PC-3 (cell line): ENCODE results near the gene CTNNA3. TPM values are rescaled to one million over a fixed set of nuclear protein-coding genes. Genes with fewer than 3 reads are reported as not detected.

Experiments
- ATAC-seq: fragments of 200-7000 bp; cut with Tn5 transposase; 2 replicates; pipeline ENCODE4 v1.9.1; 2020; ENCODE audit warnings: mild to moderate bottlenecking, moderate library complexity
- BruUV-seq: library from RNA; stranded (reverse); fragments of 400-500 nt; replicated peaks from 2 replicates; lab custom pipeline; 2021; lab: Mats Ljungman, UMichigan
- CTCF ChIA-PET: fragments of 300-600 bp; sonication (Branson Sonifier 250); formaldehyde crosslinking; loops from one replicate; lab custom pipeline; 2022; ENCODE audit warnings: antibody characterized with exemption; lab: Charles Lee
- POLR2A ChIA-PET: fragments of 300-600 bp; sonication (Branson Sonifier 250); formaldehyde crosslinking; loops from one replicate; lab custom pipeline; 2022; ENCODE audit warnings: antibody characterized with exemption; ENCODE audit not compliant: unreplicated experiment; lab: Charles Lee
- DNase-seq: peaks from one replicate; pipeline ENCODE4 v3.0.0-alpha.2; 2015
- H2AFZ ChIP-seq: fragments of 300-600 bp; sonication (generic); 2 replicates; pipeline ENCODE4 v1.6.0; 2016; ENCODE audit warnings: antibody characterized with exemption, low read length
- H3F3A ChIP-seq: fragments of 300-600 bp; sonication (generic); one replicate; pipeline ENCODE4 v1.6.0; 2017; ENCODE audit warnings: antibody characterized with exemption, low read length, control low read depth, mild to moderate bottlenecking; ENCODE audit not compliant: unreplicated experiment
- H3K27ac ChIP-seq: fragments of 300-600 bp; sonication (generic); 2 replicates; pipeline ENCODE4 v1.5.1; 2016; ENCODE audit warnings: mild to moderate bottlenecking, low read length
- H3K27me3 ChIP-seq: fragments of 300-600 bp; sonication (generic); 2 replicates; pipeline ENCODE4 v1.6.1; 2016; ENCODE audit warnings: low read length, mixed read lengths
- H3K36me3 ChIP-seq: fragments of 300-600 bp; sonication (generic); 2 replicates; pipeline ENCODE4 v1.6.1; 2016; ENCODE audit warnings: low read depth, mixed run types, low read length, mixed read lengths
- H3K4me1 ChIP-seq: fragments of 300-600 bp; sonication (generic); 2 replicates; pipeline ENCODE4 v1.5.1; 2016; ENCODE audit warnings: low read length; ENCODE audit not compliant: insufficient read depth
- H3K4me2 ChIP-seq: fragments of 300-600 bp; sonication (generic); 2 replicates; pipeline ENCODE4 v1.6.0; 2016; ENCODE audit warnings: low read length
- H3K4me3 ChIP-seq: fragments of 300-600 bp; sonication (generic); 2 replicates; pipeline ENCODE4 v1.5.1; 2016; ENCODE audit warnings: mild to moderate bottlenecking, low read length, mixed read lengths
- H3K79me2 ChIP-seq: fragments of 300-600 bp; sonication (generic); 2 replicates; pipeline ENCODE4 v1.6.1; 2017; ENCODE audit warnings: low read length, mixed read lengths
- H3K9ac ChIP-seq: fragments of 300-600 bp; sonication (generic); 2 replicates; pipeline ENCODE4 v1.6.0; 2016; ENCODE audit warnings: mild to moderate bottlenecking, low read length
- H3K9me2 ChIP-seq: fragments of 300-600 bp; sonication (generic); replicated peaks from 2 replicates; pipeline ENCODE4 v1.6.1; 2016; ENCODE audit warnings: mixed run types, low read length, mixed read lengths
- H3K9me3 ChIP-seq: fragments of 300-600 bp; sonication (generic); 2 replicates; pipeline ENCODE4 v1.6.1; 2016; ENCODE audit warnings: low read length, mixed read lengths
- H4K20me1 ChIP-seq: fragments of 300-600 bp; sonication (generic); 2 replicates; pipeline ENCODE4 v1.6.1; 2016; ENCODE audit warnings: low read length, mixed read lengths
- CTCF ChIP-seq: fragments of 300-600 bp; sonication (generic); conservative IDR thresholded peaks from 2 replicates; pipeline ENCODE4 v1.5.1; 2017; ENCODE audit warnings: antibody characterized with exemption, low read depth, mild to moderate bottlenecking, low read length
- EZH2 ChIP-seq: fragments of 300-600 bp; sonication (generic); IDR thresholded peaks from one replicate; pipeline ENCODE4 v1.6.1; 2017; ENCODE audit warnings: antibody characterized with exemption, mild to moderate bottlenecking, low read length; ENCODE audit not compliant: unreplicated experiment
- EZH2phosphoT487 ChIP-seq: fragments of 300-600 bp; sonication (generic); IDR thresholded peaks from 2 replicates; pipeline ENCODE4 v1.6.1; 2018; ENCODE audit warnings: mild to moderate bottlenecking, antibody characterized with exemption, low read length, borderline replicate concordance
- intact Hi-C: fragments of 100-400 bp; cut with micrococcal nuclease; formaldehyde crosslinking; loops from 2 replicates; pipeline ENCODE4 v1.9.0; 2023
- total RNA-seq: library from RNA; depleted of rRNA; stranded (reverse); fragments of >200 nt; gene quantifications from 2 replicates; pipeline ENCODE4 v1.2.3, GENCODE V29; 2014

CTNNA3 gene
- total RNA-seq, 1 experiment from 2014 or later: 1.9 TPM

- no peaks in the 10 kb centered on the region for H3K36me3 ChIP-seq
- H3K79me2 ChIP-seq: no peaks in the 10 kb centered on the region
- CTCF ChIA-PET: no interaction called here
- no peak for TF ChIP-seq EZH2phosphoT487
- TF ChIP-seq EZH2: no peak
- no peak for TF ChIP-seq CTCF
- H2AFZ ChIP-seq: no peak overlapping the region
- no TSS peak for BruUV-seq
- H3K4me1 ChIP-seq: peaks cover 31% of the 10 kb centered on the region
- H4K20me1 ChIP-seq: no peaks in the 10 kb centered on the region
- no peak overlapping the region for H3K27ac ChIP-seq
- ATAC-seq (no peak), DNase-seq (no peak)
- H3K9me3 ChIP-seq: no peaks in the 10 kb centered on the region
- H3K27me3 ChIP-seq: no peaks in the 10 kb centered on the region
- H3F3A ChIP-seq: peaks cover 21% of the 10 kb centered on the region
- intact Hi-C loops: no loop called here
- POLR2A ChIA-PET: no interaction called here
- H3K9me2 ChIP-seq: no peaks in the 10 kb centered on the region
- no peak overlapping the region for H3K4me3 ChIP-seq
- no peak overlapping the region for H3K9ac ChIP-seq
- H3K4me2 ChIP-seq: no peak overlapping the region
These were observed 1342.6 kb downstream of the CTNNA3 start for GRCh38 chr10:66353422-66353821.

GRCh38 chr10:66350622-66351399, 1345.2 kb downstream of the CTNNA3 start:
- Histone ChIP-seq H3K4me3 (peak overlapping the region; percentile 30), H2AFZ (no peak overlapping the region), H3K79me2 (no peaks in the 10 kb centered on the region), H3K4me1 (peaks cover 38% of the 10 kb centered on the region), H3K9me3 (no peaks in the 10 kb centered on the region), H3K9me2 (no peaks in the 10 kb centered on the region), H3K27ac (peak overlapping the region; percentile 84), H3K27me3 (no peaks in the 10 kb centered on the region), H3F3A (peaks cover 21% of the 10 kb centered on the region), H3K36me3 (no peaks in the 10 kb centered on the region), H4K20me1 (no peaks in the 10 kb centered on the region), H3K4me2 (peak overlapping the region; percentile 72), H3K9ac (peak overlapping the region; percentile 61)
- no TSS peak for BruUV-seq
- TF ChIP-seq EZH2phosphoT487: no peak
- no peak for TF ChIP-seq CTCF
- TF ChIP-seq EZH2: no peak
- ChIA-PET CTCF (no interaction called here), POLR2A (interaction anchor here (0.5 to 0.6 kb wide), 3 partner anchors 19 to 1130 kb away, joined by 3 to 6 read pairs (median 3); no protein-coding TSS in a partner anchor)
- intact Hi-C loops: loop anchor here (1.0 to 2.0 kb wide), 5 partner anchors 27 to 478 kb away; no protein-coding TSS in a partner anchor
- ATAC-seq: peak; percentile 81
- DNase-seq: peak; percentile 96

- ChIA-PET POLR2A (no interaction called here), CTCF (interaction anchor here (1.6 kb wide), 1 partner anchor 13 kb away, joined by 7 read pairs; no protein-coding TSS in a partner anchor)
- Histone ChIP-seq H2AFZ (0 out of 2 replicates have a peak overlapping the region, but pooled peaks have one; percentile 2), H3K36me3 (no peaks in the 10 kb centered on the region), H4K20me1 (no peaks in the 10 kb centered on the region), H3K9ac (peak overlapping the region; percentile 61), H3K27me3 (no peaks in the 10 kb centered on the region), H3K9me2 (no peaks in the 10 kb centered on the region), H3K4me2 (peak overlapping the region; percentile 72), H3K9me3 (no peaks in the 10 kb centered on the region), H3K4me1 (peaks cover 38% of the 10 kb centered on the region), H3K4me3 (peak overlapping the region; percentile 30), H3K79me2 (no peaks in the 10 kb centered on the region), H3K27ac (peak overlapping the region; percentile 84), H3F3A (peaks cover 21% of the 10 kb centered on the region)
- intact Hi-C loops: loop anchor here (1.0 to 2.0 kb wide), 7 partner anchors 27 to 479 kb away; no protein-coding TSS in a partner anchor
- no TSS peak for BruUV-seq
- DNase-seq (peak; percentile 99), ATAC-seq (peak; percentile 84)
- TF ChIP-seq CTCF (no peak), EZH2phosphoT487 (no peak)
These were observed 1346.3 kb downstream of the CTNNA3 start for GRCh38 chr10:66349726-66350125.
